Mucosa of rectum (tissue), 2 donors: Measurements from ENCODE around the gene PTGES2.

ENCODE experiments used
- H3K27ac ChIP-seq, 2 donors: one replicate each; pipeline ENCODE4 v1.7.0; 2013; ENCODE audit warnings: inconsistent platforms in 2 of 2, low read depth in 2 of 2, low read length in 2 of 2
- H3K27me3 ChIP-seq, 2 donors: one replicate each; pipeline ENCODE4 v1.7.0; 2013; ENCODE audit warnings: low read length in 2 of 2; ENCODE audit not compliant: control insufficient read depth in 2 of 2, insufficient read depth in 2 of 2
- H3K36me3 ChIP-seq, 2 donors: one replicate each; pipeline ENCODE4 v1.7.0; 2013; ENCODE audit warnings: low read length in 2 of 2; ENCODE audit not compliant: control insufficient read depth in 2 of 2, insufficient read depth in 2 of 2
- H3K4me1 ChIP-seq, 2 donors: one replicate each; pipeline ENCODE4 v1.7.0; 2013; ENCODE audit warnings: low read length in 2 of 2, mild to moderate bottlenecking in 1 of 2; ENCODE audit not compliant: control insufficient read depth in 2 of 2, insufficient read depth in 2 of 2
- H3K4me3 ChIP-seq, 2 donors: one replicate each; pipeline ENCODE4 v1.7.0; 2013; ENCODE audit warnings: low read length in 2 of 2
- H3K9ac ChIP-seq, 2 donors: one replicate each; pipeline ENCODE4 v1.7.0; 2013; ENCODE audit warnings: low read length in 2 of 2, low read depth in 1 of 2, mild to moderate bottlenecking in 1 of 2
- H3K9me3 ChIP-seq, 2 donors: one replicate each; pipeline ENCODE4 v1.7.0; 2013; ENCODE audit warnings: low read length in 2 of 2; ENCODE audit not compliant: control insufficient read depth in 2 of 2
- donor health status: healthy.
- donor health status: Normal muscosa, but diverticular disease.

The PTGES2 gene

DNA sequence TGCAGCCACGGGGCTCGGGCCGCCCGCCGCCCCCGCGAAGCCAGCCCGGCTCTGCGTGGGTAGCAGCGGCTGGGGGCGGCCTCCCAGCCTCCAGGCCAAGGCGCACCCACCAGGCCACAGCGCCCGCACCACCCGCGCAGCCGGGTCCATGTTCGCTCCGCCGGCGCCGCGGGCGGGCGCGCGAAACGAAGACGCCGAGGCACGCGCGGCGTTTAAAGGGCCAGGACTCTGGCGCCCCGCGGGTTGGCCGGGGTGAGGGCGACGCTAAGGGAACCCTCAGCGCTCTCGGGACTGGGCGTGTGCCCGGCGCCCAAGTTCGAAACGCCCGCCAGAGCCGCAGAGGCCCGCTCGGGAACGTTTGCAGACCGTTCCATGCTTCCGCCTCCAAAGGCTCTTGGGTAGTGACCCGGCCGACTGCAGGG is at the start of gene PTGES2:
TSS of gene PTGES2 (minus strand) at position 162 of the 422 bp plus-strand sequence. CDS start at position 150, 12 bp downstream.
- H3K36me3 ChIP-seq = peaks cover 17 to 19% of the 10 kb centered on the region in 2 donors

DNA sequence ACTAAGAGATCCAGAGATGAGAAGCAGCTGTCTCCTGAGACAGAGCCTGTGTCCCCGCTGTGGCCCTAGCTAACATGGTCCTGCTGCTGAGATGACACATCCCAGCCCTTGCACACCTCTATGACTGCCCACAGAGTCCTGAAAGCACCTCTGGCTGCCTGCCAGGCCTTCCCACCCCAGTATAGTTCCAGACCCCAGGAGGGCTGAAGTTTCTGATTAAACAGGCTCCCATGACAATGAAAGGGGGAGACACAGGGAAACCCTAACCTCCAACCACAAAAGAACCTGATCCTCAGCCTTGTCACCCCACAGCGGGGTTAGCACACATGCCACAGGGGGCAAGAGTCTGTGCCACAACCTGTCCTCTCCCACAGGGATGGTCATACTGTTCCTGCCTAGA is 48.2 kb upstream of the PTGES2 start:
- H3K27ac ChIP-seq = peak overlapping the region in 1 of 2 donors; percentile 2
- H3K36me3 ChIP-seq = peaks cover 42 to 58% of the 10 kb centered on the region in 2 donors
- no peaks in the 10 kb centered on the region for H3K9me3 ChIP-seq
- H3K4me3 ChIP-seq = no peak overlapping the region
- no peak overlapping the region for H3K9ac ChIP-seq
- no peaks in the 10 kb centered on the region for H3K4me1 ChIP-seq
- no peaks in the 10 kb centered on the region for H3K27me3 ChIP-seq

More for the DNA sequence above, at the start of gene PTGES2:
- H3K4me3 ChIP-seq = peak within 1 kb of the TSS; percentile 91 to 97
- peaks cover 25% of the 10 kb centered on the region in 2 donors for H3K4me1 ChIP-seq
- H3K27me3 ChIP-seq = no peaks in the 10 kb centered on the region
- H3K9ac ChIP-seq = peak within 1 kb of the TSS; percentile 80 to 88
- H3K9me3 ChIP-seq = no peaks in the 10 kb centered on the region
- peak within 1 kb of the TSS; percentile 95 to 97 for H3K27ac ChIP-seq

DNA sequence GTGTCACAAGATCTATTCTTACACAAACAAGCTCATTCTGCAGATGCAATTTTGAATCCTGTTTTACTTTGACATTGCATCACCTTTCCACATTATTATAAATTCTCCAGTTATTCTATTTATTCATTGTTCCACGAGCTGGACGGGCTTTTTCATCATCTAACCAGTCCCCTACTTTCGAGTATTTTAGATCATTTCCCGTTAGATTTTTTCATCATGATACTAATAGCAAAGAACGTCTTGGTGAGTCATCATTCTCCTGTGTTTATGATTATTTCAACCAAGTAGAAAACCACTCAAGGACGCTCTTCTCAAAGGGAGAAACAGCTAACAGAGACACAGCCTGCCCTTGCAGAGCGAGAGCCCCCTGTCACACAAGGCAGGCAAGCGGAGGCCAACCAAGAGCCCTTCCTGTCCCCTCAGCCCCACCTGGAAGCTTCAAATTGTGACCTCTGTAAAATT is 47.6 kb upstream of the PTGES2 start:
- no peaks in the 10 kb centered on the region for H3K27me3 ChIP-seq
- H3K9ac ChIP-seq = no peak overlapping the region
- no peaks in the 10 kb centered on the region for H3K4me1 ChIP-seq
- no peak overlapping the region for H3K4me3 ChIP-seq
- no peak overlapping the region for H3K27ac ChIP-seq
- peaks cover 40 to 52% of the 10 kb centered on the region in 2 donors for H3K36me3 ChIP-seq
- H3K9me3 ChIP-seq = no peaks in the 10 kb centered on the region

DNA sequence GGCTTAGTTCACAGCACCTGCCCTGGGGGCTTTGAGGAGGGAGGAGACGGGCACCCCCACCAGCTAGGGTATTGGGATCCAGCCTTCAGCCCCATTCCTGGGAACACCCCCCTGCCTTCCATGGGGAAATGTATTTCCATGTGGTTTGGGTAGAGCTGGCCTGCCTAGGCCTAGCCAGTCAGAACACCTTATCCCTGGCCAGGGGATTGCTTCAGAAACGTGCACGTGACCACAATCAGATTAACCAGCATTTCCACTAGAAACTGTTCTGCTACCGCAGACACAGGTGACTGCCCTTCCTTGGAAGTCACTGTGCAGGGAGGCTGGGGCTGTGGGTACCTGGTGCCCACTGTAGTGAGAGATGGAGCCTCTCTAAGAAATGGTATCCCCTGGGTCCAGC is 46.5 kb upstream of the PTGES2 start:
- H3K27ac ChIP-seq = no peak overlapping the region
- no peak overlapping the region for H3K4me3 ChIP-seq
- H3K9ac ChIP-seq = no peak overlapping the region
- H3K9me3 ChIP-seq = no peaks in the 10 kb centered on the region
- H3K36me3 ChIP-seq = peaks cover 43 to 53% of the 10 kb centered on the region in 2 donors
- H3K4me1 ChIP-seq = no peaks in the 10 kb centered on the region
- H3K27me3 ChIP-seq = no peaks in the 10 kb centered on the region

DNA sequence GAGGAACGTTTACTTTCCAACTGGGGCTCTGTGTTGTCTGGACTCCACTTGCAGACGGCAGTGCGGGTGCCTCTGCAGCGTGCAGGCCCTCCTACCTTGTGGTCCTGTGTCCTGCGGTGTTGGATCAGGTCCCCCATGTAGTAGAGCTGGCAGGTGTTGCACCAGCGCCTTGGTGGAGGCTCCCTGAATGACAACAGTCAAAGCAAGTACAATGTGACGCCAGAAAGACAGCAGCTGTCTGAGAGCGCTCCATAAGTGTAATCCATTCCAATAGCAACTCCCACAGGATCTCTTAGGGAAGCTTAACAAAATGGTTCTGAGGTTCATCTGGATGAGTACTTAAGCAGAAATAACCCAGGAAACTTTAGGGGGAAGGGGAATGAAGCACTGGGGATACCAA is 42.4 kb upstream of the PTGES2 start:
- Histone ChIP-seq H3K27ac (no peak overlapping the region), H3K9me3 (no peaks in the 10 kb centered on the region), H3K36me3 (peaks cover 38 to 46% of the 10 kb centered on the region in 2 donors), H3K27me3 (no peaks in the 10 kb centered on the region), H3K4me3 (no peak overlapping the region), H3K9ac (no peak overlapping the region), H3K4me1 (no peaks in the 10 kb centered on the region)

DNA sequence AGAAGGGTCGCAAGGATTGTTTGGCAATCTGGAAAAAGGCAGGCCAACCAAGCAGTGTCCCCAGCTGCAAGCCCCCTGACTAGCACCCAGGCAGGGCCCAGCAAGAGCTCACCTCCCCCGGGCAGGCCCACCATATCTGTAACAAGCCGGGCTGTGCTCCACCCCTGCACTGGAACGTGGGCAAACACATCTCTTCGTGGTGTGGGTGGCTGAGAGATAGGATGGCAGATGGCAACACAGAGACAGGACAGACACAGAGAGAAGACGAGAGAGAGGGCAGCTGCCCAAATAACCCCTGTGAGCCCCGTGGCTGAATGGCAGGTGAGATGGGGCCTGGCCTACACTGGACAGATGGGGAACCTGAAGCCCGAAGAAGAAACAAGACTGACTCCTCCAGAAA is 42.0 kb upstream of the PTGES2 start:
- H3K9ac ChIP-seq = no peak overlapping the region
- H3K27ac ChIP-seq = no peak overlapping the region
- no peak overlapping the region for H3K4me3 ChIP-seq
- H3K27me3 ChIP-seq = no peaks in the 10 kb centered on the region
- H3K4me1 ChIP-seq = no peaks in the 10 kb centered on the region
- peaks cover 37 to 49% of the 10 kb centered on the region in 2 donors for H3K36me3 ChIP-seq
- H3K9me3 ChIP-seq = no peaks in the 10 kb centered on the region

DNA sequence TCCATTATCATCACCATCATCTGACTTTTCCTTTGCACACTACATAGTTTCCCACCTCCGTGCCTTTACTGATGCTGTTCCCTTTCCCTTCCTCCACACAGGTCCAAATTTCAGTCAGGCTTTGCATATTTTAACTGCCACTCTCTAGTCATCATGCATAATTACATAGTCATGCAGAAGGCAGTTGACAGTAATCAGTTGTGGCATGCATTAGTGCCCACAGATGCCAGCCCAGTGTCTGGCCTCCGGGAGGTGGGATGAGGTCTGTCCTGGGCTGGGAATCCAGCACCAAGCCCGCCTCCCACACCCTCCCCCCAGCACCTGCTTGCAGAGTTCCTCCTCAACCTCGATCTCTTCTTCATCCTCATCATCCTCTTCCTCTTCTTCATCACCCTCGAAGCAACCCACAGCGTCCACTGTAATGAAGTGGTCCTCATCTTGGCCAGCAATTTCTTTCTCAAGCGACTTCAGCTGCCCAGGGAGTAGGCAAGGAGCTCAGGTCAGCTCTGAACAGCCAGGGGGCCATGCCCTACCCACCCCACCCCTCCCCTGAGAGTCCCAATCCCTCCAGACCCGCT is 41.3 kb upstream of the PTGES2 start:
- no peak overlapping the region for H3K4me3 ChIP-seq
- peaks cover 41 to 48% of the 10 kb centered on the region in 2 donors for H3K36me3 ChIP-seq

DNA sequence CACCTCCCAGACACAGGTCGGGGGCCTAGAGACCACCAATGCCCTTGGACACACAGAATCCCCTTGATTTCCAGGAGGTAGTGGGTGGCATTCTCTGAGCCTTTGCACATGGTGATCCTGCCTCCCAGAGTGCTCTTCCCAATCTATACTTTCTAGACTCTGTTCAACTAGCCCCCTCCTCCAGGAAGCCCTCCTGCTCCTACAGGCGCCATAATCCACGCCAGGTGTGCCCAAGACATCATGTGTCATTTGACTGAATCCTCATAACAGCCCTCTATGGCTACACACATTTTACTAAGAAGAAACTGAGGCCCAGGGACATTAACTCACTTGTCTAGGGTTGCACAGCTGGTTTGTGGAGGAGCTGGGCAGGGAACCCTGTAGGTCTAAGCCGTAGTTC is 39.7 kb upstream of the PTGES2 start:
- no peaks in the 10 kb centered on the region for H3K27me3 ChIP-seq
- H3K4me1 ChIP-seq = no peaks in the 10 kb centered on the region
- no peaks in the 10 kb centered on the region for H3K9me3 ChIP-seq
- no peak overlapping the region for H3K9ac ChIP-seq
- no peak overlapping the region for H3K4me3 ChIP-seq
- H3K27ac ChIP-seq = no peak overlapping the region
- H3K36me3 ChIP-seq = peaks cover 43 to 54% of the 10 kb centered on the region in 2 donors

More for the DNA sequence above, 41.3 kb upstream of the PTGES2 start:
- H3K4me1 ChIP-seq = no peaks in the 10 kb centered on the region
- no peak overlapping the region for H3K27ac ChIP-seq
- H3K9ac ChIP-seq = no peak overlapping the region
- no peaks in the 10 kb centered on the region for H3K27me3 ChIP-seq
- H3K9me3 ChIP-seq = no peaks in the 10 kb centered on the region

DNA sequence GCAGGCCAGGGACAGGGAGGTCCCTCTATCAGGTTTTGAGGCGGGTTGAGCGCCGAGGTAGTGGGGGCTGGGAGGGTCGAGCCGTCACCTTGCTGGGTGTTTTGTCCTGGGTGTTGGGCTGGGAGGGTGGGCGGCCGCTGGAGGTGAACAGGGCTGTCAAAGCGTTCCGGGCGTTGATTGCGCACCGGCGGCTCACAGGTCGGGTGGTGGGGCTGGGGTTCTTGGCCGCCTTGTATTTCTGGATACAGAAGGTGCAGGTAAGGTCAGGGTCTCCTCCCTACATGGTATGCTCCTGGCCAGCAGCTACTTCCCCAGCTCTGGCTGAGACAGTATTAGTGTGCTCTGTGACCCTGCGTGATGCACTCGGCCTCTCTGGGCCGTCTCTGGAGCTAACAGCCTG is 38.6 kb upstream of the PTGES2 start:
- Histone ChIP-seq H3K4me3 (no peak overlapping the region), H3K27me3 (no peaks in the 10 kb centered on the region), H3K9ac (no peak overlapping the region), H3K9me3 (no peaks in the 10 kb centered on the region), H3K36me3 (peaks cover 44 to 55% of the 10 kb centered on the region in 2 donors), H3K27ac (no peak overlapping the region), H3K4me1 (peaks cover 2% of the 10 kb centered on the region in 2 donors)

DNA sequence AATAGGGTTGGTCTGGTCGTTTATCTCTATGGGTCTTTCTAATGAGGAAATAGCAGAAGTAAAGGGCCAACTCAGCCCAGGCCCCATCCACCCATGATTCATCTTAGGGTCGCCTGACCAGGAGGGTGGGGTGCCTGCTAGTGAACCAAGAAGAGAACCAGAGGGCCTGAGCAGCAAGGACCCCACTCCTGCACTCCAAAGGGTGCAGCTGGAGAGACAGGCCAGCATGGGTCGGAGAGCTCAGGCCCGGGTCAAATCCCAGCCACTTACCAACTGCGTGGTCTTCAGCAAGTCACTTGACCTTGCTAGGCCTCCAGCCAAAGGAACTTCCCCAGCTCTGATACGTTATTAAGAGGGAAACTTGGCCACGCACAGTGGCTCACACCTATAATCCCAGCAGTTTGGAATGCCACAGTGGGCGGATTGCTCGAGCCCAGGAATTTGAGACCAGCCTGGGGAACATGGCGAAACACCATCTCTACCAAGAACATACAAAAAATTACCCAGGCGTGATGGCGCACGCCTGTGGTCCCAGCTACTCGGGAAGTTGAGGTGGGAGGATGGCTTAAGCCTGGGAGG is 36.9 kb upstream of the PTGES2 start:
- Histone ChIP-seq H3K4me1 (peaks cover 10% of the 10 kb centered on the region in 2 donors), H3K27me3 (no peaks in the 10 kb centered on the region), H3K4me3 (no peak overlapping the region), H3K27ac (no peak overlapping the region), H3K9me3 (no peaks in the 10 kb centered on the region), H3K9ac (no peak overlapping the region), H3K36me3 (peaks cover 36 to 50% of the 10 kb centered on the region in 2 donors)
